DMS79 (cell line): Measurements from ENCODE around the gene DESI1.

Source experiments
- DNase-seq: peaks from one replicate; lab custom pipeline; 2025; lab: John Stamatoyannopoulos, UW

DESI1 gene

GRCh38 chr22:41557401-41558240, 63.2 kb downstream of the DESI1 start:
- no peak for DNase-seq

- DNase-seq = no peak
These were observed 64.3 kb downstream of the DESI1 start for GRCh38 chr22:41556561-41556960.

- DNase-seq = no peak
These were observed 65.4 kb downstream of the DESI1 start for GRCh38 chr22:41555325-41555982.

- no peak for DNase-seq
These were observed 68.8 kb downstream of the DESI1 start for GRCh38 chr22:41551877-41552582.

- DNase-seq = no peak
These were observed 69.8 kb downstream of the DESI1 start for GRCh38 chr22:41550952-41551491.

- DNase-seq = no peak
These were observed 72.0 kb downstream of the DESI1 start for GRCh38 chr22:41548830-41549211.
